Endothelial cell of umbilical vein (primary cell): ENCODE measurements around the gene DNAL1. TPM values are rescaled to one million over a fixed set of nuclear protein-coding genes. Genes with fewer than 3 reads are reported as not detected.

Source experiments
- BruUV-seq: library from RNA; stranded (reverse); fragments of 400-500 nt; replicated peaks from 2 replicates; lab custom pipeline; 2021; lab: Mats Ljungman, UMichigan
- CTCF ChIA-PET: fragments of 300-600, 350-600 bp; sonication (Branson Sonifier 250); formaldehyde crosslinking; loops from one replicate; lab custom pipeline; 2021; ENCODE audit warnings: antibody characterized with exemption, inconsistent platforms; lab: Charles Lee
- POLR2A ChIA-PET: fragments of 300-600, 350-600 bp; sonication (Branson Sonifier 250); formaldehyde crosslinking; loops from one replicate; lab custom pipeline; 2021; ENCODE audit warnings: antibody characterized with exemption, inconsistent platforms; lab: Charles Lee
- DNase-seq: peaks from one replicate; pipeline ENCODE4 v3.0.0-alpha.2; 2011; ENCODE audit warnings: low read depth, low spot score
- FAIRE-seq: peaks from 2 replicates; lab custom pipeline; 2011; peaks lifted over from hg19 to GRCh38; lab: Jason Lieb, UNC
- H2AFZ ChIP-seq: 2 replicates; pipeline ENCODE4 v1.6.0; 2012; ENCODE audit warnings: low read depth, low read length, control low read depth, inconsistent platforms
- H3K27ac ChIP-seq: 2 replicates; pipeline ENCODE4 v1.5.1; 2011; ENCODE audit warnings: low read depth, mild to moderate bottlenecking, control low read depth, low read length, moderate library complexity; ENCODE audit not compliant: insufficient read depth
- H3K27me3 ChIP-seq, 2 experiments: 2 replicates each; pipeline versions ENCODE4 v1.6.0 to v1.6.1; 2011; ENCODE audit warnings: low read length in 2 of 2, mixed read lengths in 1 of 2; ENCODE audit not compliant: control insufficient read depth in 2 of 2, insufficient read depth in 2 of 2
- H3K36me3 ChIP-seq, 2 experiments: 2 replicates in 1 of 2; 3 replicates in 1 of 2; pipeline ENCODE4 v1.5.1; 2011; ENCODE audit warnings: low read length in 2 of 2, mild to moderate bottlenecking in 1 of 2, moderate library complexity in 1 of 2; ENCODE audit not compliant: control insufficient read depth in 2 of 2, insufficient read depth in 2 of 2; ENCODE audit errors: extremely low read depth in 1 of 2
- H3K4me1 ChIP-seq: 3 replicates; pipeline ENCODE4 v1.5.1; 2011; ENCODE audit warnings: mild to moderate bottlenecking, low read length; ENCODE audit not compliant: control insufficient read depth, insufficient read depth; ENCODE audit errors: extremely low read depth
- H3K4me2 ChIP-seq: 2 replicates; pipeline ENCODE4 v1.6.1; 2011; ENCODE audit warnings: low read length, control low read depth, mixed read lengths; ENCODE audit not compliant: insufficient read depth
- H3K4me3 ChIP-seq, 3 experiments: fragments of 200-600 bp in 1 of 3; sonication (generic), shearing (Covaris generic) in 1 of 3; replicated peaks in 1 of 3; 2 replicates each; pipeline ENCODE4 v1.5.1; 2011 to 2016; ENCODE audit warnings: control low read depth in 3 of 3, low read length in 3 of 3, mild to moderate bottlenecking in 2 of 3, inconsistent platforms in 1 of 3, low read depth in 1 of 3, moderate library complexity in 1 of 3; ENCODE audit not compliant: insufficient read depth in 1 of 3
- H3K79me2 ChIP-seq: 2 replicates; pipeline ENCODE4 v1.6.0; 2012; ENCODE audit warnings: low read length, inconsistent platforms; ENCODE audit not compliant: control insufficient read depth, insufficient read depth
- H3K9ac ChIP-seq: replicated peaks from 2 replicates; pipeline ENCODE3; 2011; ENCODE audit warnings: low read length, control low read depth; ENCODE audit not compliant: insufficient read depth; ENCODE audit errors: extremely low read depth
- H3K9me1 ChIP-seq: replicated peaks from 3 replicates; pipeline ENCODE4 v1.6.0; 2011; ENCODE audit warnings: mild to moderate bottlenecking, low read length; ENCODE audit not compliant: control insufficient read depth, insufficient read depth; ENCODE audit errors: extremely low read depth
- H3K9me3 ChIP-seq: replicated peaks from 2 replicates; pipeline ENCODE4 v1.5.1; 2012; ENCODE audit warnings: low read length, inconsistent platforms; ENCODE audit not compliant: control insufficient read depth, insufficient read depth
- H4K20me1 ChIP-seq: replicated peaks from 2 replicates; pipeline ENCODE3; 2011; ENCODE audit warnings: mild to moderate bottlenecking, low read length; ENCODE audit not compliant: control insufficient read depth, insufficient read depth; ENCODE audit errors: extremely low read depth
- EZH2 ChIP-seq: IDR thresholded peaks from 2 replicates; pipeline ENCODE4 v1.6.1; 2012; ENCODE audit warnings: borderline replicate concordance, low read depth, mild to moderate bottlenecking, moderate library complexity, low read length, inconsistent platforms; ENCODE audit not compliant: severe bottlenecking
- FOS ChIP-seq: IDR thresholded peaks from 2 replicates; pipeline ENCODE4 v1.6.1; 2011; ENCODE audit warnings: mild to moderate bottlenecking, low read length, moderate library complexity, borderline replicate concordance; ENCODE audit not compliant: insufficient read depth
- GATA2 ChIP-seq: IDR thresholded peaks from 2 replicates; pipeline ENCODE4 v1.7.0; 2011; ENCODE audit warnings: low read depth, mild to moderate bottlenecking, moderate library complexity, mixed read lengths, low read length; ENCODE audit not compliant: insufficient read length, insufficient read depth
- JUN ChIP-seq: IDR thresholded peaks from 2 replicates; pipeline ENCODE4 v1.6.1; 2011; ENCODE audit warnings: borderline replicate concordance, low read depth; ENCODE audit not compliant: insufficient read length, insufficient read depth
- MYC ChIP-seq: IDR thresholded peaks from one replicate; pipeline ENCODE4 v1.6.1; 2011; ENCODE audit warnings: mild to moderate bottlenecking, low read depth, low read length
- POLR2A ChIP-seq: IDR thresholded peaks from 2 replicates; pipeline ENCODE4 v1.6.1; 2012; ENCODE audit warnings: low read depth, mild to moderate bottlenecking, control low read depth, low read length
- POLR2AphosphoS5 ChIP-seq: IDR thresholded peaks from 2 replicates; pipeline ENCODE4 v1.6.1; 2012; ENCODE audit warnings: low read depth, mild to moderate bottlenecking, control low read depth, low read length, moderate library complexity; ENCODE audit not compliant: insufficient read depth
- dilution Hi-C: fragments of 300-500 bp; cut with MboI; formaldehyde crosslinking; loops from one replicate; pipeline ENCODE4 v1.15.0; 2019; ENCODE audit warnings: low sequenced_read_pairs; ENCODE audit not compliant: extremely low pct_ligation_motif_present
- intact Hi-C: fragments of 100-400 bp; cut with micrococcal nuclease; formaldehyde crosslinking; loops from one replicate; pipeline ENCODE4 v1.10.0; 2022
- polyA plus RNA-seq, 4 experiments: library from polyadenylated mRNA; depleted of rRNA in 3 of 4; stranded (reverse) in 3 of 4; unstranded in 1 of 4; fragments of >200 nt; gene quantifications; 2 replicates each; pipeline versions ENCODE4 v1.2.1 to v1.2.3, GENCODE V29; 2011 to 2012; ENCODE audit warnings: missing spikeins in 1 of 4
- total RNA-seq: library from RNA; stranded (reverse); gene quantifications from 2 replicates; pipeline ENCODE4 v1.2.3, GENCODE V29; 2021
- TF ChIP-seq, protein P1 (sequence below), 2 donors: IDR thresholded peaks; 1 replicate in 1 of 2; 2 replicates in 1 of 2; pipeline ENCODE4 v1.5.1; 2011; ENCODE audit warnings: low read length in 2 of 2, mild to moderate bottlenecking in 2 of 2, moderate library complexity in 2 of 2, control low read depth in 1 of 2, inconsistent platforms in 1 of 2, low read depth in 1 of 2; ENCODE audit not compliant: insufficient read depth in 1 of 2; ENCODE audit errors: extremely low read depth in 1 of 2
- TF ChIP-seq, protein P2 (sequence below): IDR thresholded peaks from 2 replicates; pipeline ENCODE4 v1.6.1; 2011; ENCODE audit not compliant: insufficient read depth, insufficient read length

Gene DNAL1
- total and polyA plus RNA-seq, 2 donors (not counting 3 experiments of a cell fraction or from before 2014, with no cell fraction given) = 2.4 to 15.3 TPM

DNA sequence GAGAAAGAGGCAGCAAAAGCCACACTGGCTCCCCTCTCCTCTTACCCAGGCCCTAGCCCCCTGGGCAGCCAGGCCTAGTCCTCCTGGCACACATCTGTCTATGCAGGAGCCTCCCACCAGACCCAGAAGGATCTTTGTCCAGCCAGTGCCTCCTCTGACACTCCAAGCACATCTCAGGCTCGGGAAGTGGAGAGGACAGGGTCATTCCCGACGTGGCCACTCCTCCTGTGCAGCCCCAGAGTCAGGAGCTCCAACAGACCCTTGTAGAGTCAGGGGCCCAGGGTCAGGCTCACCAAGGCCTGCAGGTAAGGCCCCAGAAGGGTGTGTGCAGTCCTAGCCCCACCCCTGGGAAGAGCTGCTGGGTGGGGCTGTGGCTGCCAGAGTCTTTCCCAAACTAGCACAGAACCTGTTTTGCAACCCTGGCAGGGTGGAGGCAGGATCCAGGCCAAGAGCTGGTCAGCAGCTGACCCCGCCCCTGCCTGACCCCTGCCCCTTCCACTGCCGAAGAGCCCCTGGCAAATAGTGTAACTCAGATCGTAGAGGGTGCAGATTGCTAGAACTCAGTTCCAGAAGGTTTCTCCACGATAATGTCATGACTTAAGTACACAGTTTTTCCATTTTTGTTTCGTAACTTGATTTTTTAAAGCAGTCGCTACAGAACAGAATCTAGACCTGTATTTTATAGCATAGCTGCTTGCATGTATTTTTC is 96.0 kb downstream of the DNAL1 start:
- DNase-seq (no peak), FAIRE-seq (no peak)
- intact Hi-C loops = loop anchor here (1.0 to 5.0 kb wide), 8 partner anchors 12 to 112 kb away; partner anchors contain the start of genes PNMA1 and PTGR2
- ChIA-PET POLR2A (interaction anchor here (0.7 to 3.0 kb wide), 3 partner anchors 11 to 18 kb away, joined by 3 to 31 read pairs (median 4); no protein-coding TSS in a partner anchor), CTCF (interaction anchor here (0.9 to 8.9 kb wide), 10 partner anchors 9 to 117 kb away, joined by 3 to 91 read pairs (median 9); a partner anchor contains a TSS)
- dilution Hi-C loops = no loop called here
- peaks cover 85% of the 10 kb centered on the region for H3K79me2 ChIP-seq
- H3K4me2 ChIP-seq = peak overlapping the region; percentile 81
- no peak overlapping the region for H2AFZ ChIP-seq
- no peaks in the 10 kb centered on the region for H3K9me3 ChIP-seq
- peaks cover 9 to 23% of the 10 kb centered on the region in 2 experiments for H3K36me3 ChIP-seq
- no TSS peak for BruUV-seq
- H3K4me3 ChIP-seq = peak overlapping the region in 1 of 3 experiments; percentile 31
- TF ChIP-seq FOS (no peak), MYC (no peak), EZH2 (no peak), POLR2A (no peak), POLR2AphosphoS5 (no peak), JUN (no peak), GATA2 (no peak)
- TF ChIP-seq, protein P1, sequence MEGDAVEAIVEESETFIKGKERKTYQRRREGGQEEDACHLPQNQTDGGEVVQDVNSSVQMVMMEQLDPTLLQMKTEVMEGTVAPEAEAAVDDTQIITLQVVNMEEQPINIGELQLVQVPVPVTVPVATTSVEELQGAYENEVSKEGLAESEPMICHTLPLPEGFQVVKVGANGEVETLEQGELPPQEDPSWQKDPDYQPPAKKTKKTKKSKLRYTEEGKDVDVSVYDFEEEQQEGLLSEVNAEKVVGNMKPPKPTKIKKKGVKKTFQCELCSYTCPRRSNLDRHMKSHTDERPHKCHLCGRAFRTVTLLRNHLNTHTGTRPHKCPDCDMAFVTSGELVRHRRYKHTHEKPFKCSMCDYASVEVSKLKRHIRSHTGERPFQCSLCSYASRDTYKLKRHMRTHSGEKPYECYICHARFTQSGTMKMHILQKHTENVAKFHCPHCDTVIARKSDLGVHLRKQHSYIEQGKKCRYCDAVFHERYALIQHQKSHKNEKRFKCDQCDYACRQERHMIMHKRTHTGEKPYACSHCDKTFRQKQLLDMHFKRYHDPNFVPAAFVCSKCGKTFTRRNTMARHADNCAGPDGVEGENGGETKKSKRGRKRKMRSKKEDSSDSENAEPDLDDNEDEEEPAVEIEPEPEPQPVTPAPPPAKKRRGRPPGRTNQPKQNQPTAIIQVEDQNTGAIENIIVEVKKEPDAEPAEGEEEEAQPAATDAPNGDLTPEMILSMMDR (IDR thresholded peaks at IDR 0.05; ENCODE audit: extremely low read depth in 1 of 2, insufficient read depth in 1 of 2, low read depth in 1 of 2, low read length in 2 of 2) = no peak
- TF ChIP-seq, protein P2, sequence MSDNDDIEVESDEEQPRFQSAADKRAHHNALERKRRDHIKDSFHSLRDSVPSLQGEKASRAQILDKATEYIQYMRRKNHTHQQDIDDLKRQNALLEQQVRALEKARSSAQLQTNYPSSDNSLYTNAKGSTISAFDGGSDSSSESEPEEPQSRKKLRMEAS = no peak
- no peaks in the 10 kb centered on the region for H4K20me1 ChIP-seq
- peak overlapping the region; percentile 80 for H3K9ac ChIP-seq
- H3K4me1 ChIP-seq = peaks cover 60% of the 10 kb centered on the region
- no peaks in the 10 kb centered on the region for H3K9me1 ChIP-seq
- H3K27me3 ChIP-seq = no peaks in the 10 kb centered on the region
- H3K27ac ChIP-seq = peak overlapping the region; percentile 96
